T-helper 17 cell (primary cell): ENCODE measurements around the gene DGKE. TPM values are rescaled to one million over a fixed set of nuclear protein-coding genes. Genes with fewer than 3 reads are reported as not detected.

Experiments used
- ATAC-seq: fragments of 150-1000 bp; cut with Tn5 transposase; 2 replicates; pipeline ENCODE4 v1.10.0; 2021; ENCODE audit warnings: mild to moderate bottlenecking, moderate library complexity
- DNase-seq, 3 donors: peaks; one replicate each; pipeline versions ENCODE4 v3.0.0 to v3.0.0-alpha.2; 2020 to 2021
- H3K9me3 ChIP-seq: one replicate; pipeline ENCODE4 v1.7.0; 2013; ENCODE audit warnings: low read length, mild to moderate bottlenecking; ENCODE audit not compliant: control insufficient read depth, poor library complexity, severe bottlenecking
- H3K27ac Mint-ChIP-seq: one replicate; pipeline ENCODE4 v1.8.0; 2022; ENCODE audit warnings: mild to moderate bottlenecking, moderate library complexity, mixed read lengths
- H3K27me3 Mint-ChIP-seq: one replicate; pipeline ENCODE4 v1.8.0; 2022; ENCODE audit warnings: mixed read lengths
- H3K36me3 Mint-ChIP-seq: one replicate; pipeline ENCODE4 v1.8.0; 2022; ENCODE audit warnings: low read depth, mixed read lengths
- H3K4me1 Mint-ChIP-seq: one replicate; pipeline ENCODE4 v1.8.0; 2022; ENCODE audit warnings: mild to moderate bottlenecking, mixed read lengths
- H3K4me3 Mint-ChIP-seq: one replicate; pipeline ENCODE4 v1.8.0; 2022; ENCODE audit warnings: mild to moderate bottlenecking, moderate library complexity, mixed read lengths
- total RNA-seq, 4 donors: library from RNA in 2 of 4; stranded (reverse) in 2 of 4; gene quantifications; one replicate each; pipeline ENCODE4 v1.2.3 and lab custom pipeline; 2022 to 2026

Gene DGKE
- total RNA-seq, 2 donors from 2014 or later, result 29.1 to 38.2 TPM

GRCh38 chr17:56879280-56879679 is 45.3 kb downstream of the DGKE start:
- Mint-ChIP-seq H3K27me3 (no peaks in the 10 kb centered on the region), H3K36me3 (no peaks in the 10 kb centered on the region), H3K4me3 (no peak overlapping the region), H3K4me1 (no peaks in the 10 kb centered on the region), H3K27ac (no peak overlapping the region)
- no peak for ATAC-seq
- H3K9me3 ChIP-seq, result no peaks in the 10 kb centered on the region
- no peak for DNase-seq

GRCh38 chr17:56880133-56880532 is 46.2 kb downstream of the DGKE start:
- DNase-seq (no peak), ATAC-seq (no peak)
- Mint-ChIP-seq H3K27me3 (no peaks in the 10 kb centered on the region), H3K36me3 (no peaks in the 10 kb centered on the region), H3K4me1 (peaks cover 4% of the 10 kb centered on the region), H3K27ac (no peak overlapping the region), H3K4me3 (no peak overlapping the region)
- H3K9me3 ChIP-seq, result no peaks in the 10 kb centered on the region

GRCh38 chr17:56880571-56880970 is 46.6 kb downstream of the DGKE start:
- peaks cover 7% of the 10 kb centered on the region for H3K4me1 Mint-ChIP-seq
- no peaks in the 10 kb centered on the region for H3K27me3 Mint-ChIP-seq
- H3K4me3 Mint-ChIP-seq, result no peak overlapping the region
- no peaks in the 10 kb centered on the region for H3K36me3 Mint-ChIP-seq
- ATAC-seq (no peak), DNase-seq (no peak)
- H3K9me3 ChIP-seq, result no peaks in the 10 kb centered on the region
- no peak overlapping the region for H3K27ac Mint-ChIP-seq

GRCh38 chr17:56881685-56882295 is 47.8 kb downstream of the DGKE start:
- no peak for DNase-seq
- H3K27me3 Mint-ChIP-seq, result no peaks in the 10 kb centered on the region
- no peak for ATAC-seq
- peaks cover 9% of the 10 kb centered on the region for H3K4me1 Mint-ChIP-seq
- H3K36me3 Mint-ChIP-seq, result peaks cover 2% of the 10 kb centered on the region
- H3K27ac Mint-ChIP-seq, result no peak overlapping the region
- H3K9me3 ChIP-seq, result no peaks in the 10 kb centered on the region
- no peak overlapping the region for H3K4me3 Mint-ChIP-seq

GRCh38 chr17:56883616-56884015 is 49.7 kb downstream of the DGKE start:
- peaks cover 3% of the 10 kb centered on the region for H3K9me3 ChIP-seq
- ATAC-seq (no peak), DNase-seq (no peak)
- Mint-ChIP-seq H3K27me3 (no peaks in the 10 kb centered on the region), H3K36me3 (peaks cover 2% of the 10 kb centered on the region), H3K4me1 (peaks cover 9% of the 10 kb centered on the region), H3K27ac (no peak overlapping the region), H3K4me3 (no peak overlapping the region)

- Mint-ChIP-seq H3K36me3 (peaks cover 2% of the 10 kb centered on the region), H3K27me3 (no peaks in the 10 kb centered on the region), H3K27ac (no peak overlapping the region), H3K4me3 (no peak overlapping the region), H3K4me1 (peaks cover 9% of the 10 kb centered on the region)
- DNase-seq (no peak), ATAC-seq (no peak)
- H3K9me3 ChIP-seq, result peaks cover 3% of the 10 kb centered on the region
Observed at GRCh38 chr17:56884483-56885311, 50.7 kb downstream of the DGKE start.

GRCh38 chr17:56885312-56885657 is 51.3 kb downstream of the DGKE start:
- ATAC-seq, result no peak
- no peak overlapping the region for H3K27ac Mint-ChIP-seq
- peaks cover 9% of the 10 kb centered on the region for H3K4me1 Mint-ChIP-seq
- H3K27me3 Mint-ChIP-seq, result no peaks in the 10 kb centered on the region
- DNase-seq, result no peak
- no peak overlapping the region for H3K4me3 Mint-ChIP-seq
- peaks cover 2% of the 10 kb centered on the region for H3K36me3 Mint-ChIP-seq
- peaks cover 3% of the 10 kb centered on the region for H3K9me3 ChIP-seq

GRCh38 chr17:56886288-56886731 is 52.4 kb downstream of the DGKE start:
- Mint-ChIP-seq H3K27ac (peak overlapping the region; percentile 73), H3K27me3 (no peaks in the 10 kb centered on the region), H3K36me3 (peaks cover 2% of the 10 kb centered on the region), H3K4me1 (peaks cover 9% of the 10 kb centered on the region), H3K4me3 (peak overlapping the region; percentile 45)
- DNase-seq, result no peak
- H3K9me3 ChIP-seq, result peaks cover 3% of the 10 kb centered on the region
- no peak for ATAC-seq

GRCh38 chr17:56887105-56887504 is 53.2 kb downstream of the DGKE start:
- peaks cover 3% of the 10 kb centered on the region for H3K9me3 ChIP-seq
- Mint-ChIP-seq H3K27ac (no peak overlapping the region), H3K27me3 (no peaks in the 10 kb centered on the region), H3K36me3 (peaks cover 2% of the 10 kb centered on the region), H3K4me1 (peaks cover 9% of the 10 kb centered on the region), H3K4me3 (no peak overlapping the region)
- DNase-seq, result no peak
- no peak for ATAC-seq

- H3K27ac Mint-ChIP-seq, result no peak overlapping the region
- no peak for ATAC-seq
Observed at GRCh38 chr17:56887552-56888467, 53.9 kb downstream of the DGKE start.

GRCh38 chr17:56890390-56890789 is 56.4 kb downstream of the DGKE start:
- peaks cover 3% of the 10 kb centered on the region for H3K9me3 ChIP-seq
- H3K4me1 Mint-ChIP-seq, result peaks cover 14% of the 10 kb centered on the region
- no peak for ATAC-seq
- H3K36me3 Mint-ChIP-seq, result peaks cover 20% of the 10 kb centered on the region
- no peak overlapping the region for H3K27ac Mint-ChIP-seq
- DNase-seq, result no peak
- H3K4me3 Mint-ChIP-seq, result no peak overlapping the region
- no peaks in the 10 kb centered on the region for H3K27me3 Mint-ChIP-seq

More at GRCh38 chr17:56887552-56888467, 53.9 kb downstream of the DGKE start:
- no peak for DNase-seq
- Mint-ChIP-seq H3K36me3 (peaks cover 9% of the 10 kb centered on the region), H3K4me3 (no peak overlapping the region), H3K27me3 (no peaks in the 10 kb centered on the region), H3K4me1 (peaks cover 16% of the 10 kb centered on the region)
- H3K9me3 ChIP-seq, result peaks cover 3% of the 10 kb centered on the region

- ATAC-seq (no peak), DNase-seq (no peak)
- H3K36me3 Mint-ChIP-seq, result peaks cover 20% of the 10 kb centered on the region
- H3K27ac Mint-ChIP-seq, result no peak overlapping the region
- peaks cover 14% of the 10 kb centered on the region for H3K4me1 Mint-ChIP-seq
- no peaks in the 10 kb centered on the region for H3K27me3 Mint-ChIP-seq
- peaks cover 3% of the 10 kb centered on the region for H3K9me3 ChIP-seq
- no peak overlapping the region for H3K4me3 Mint-ChIP-seq
Observed at GRCh38 chr17:56890906-56891674, 57.1 kb downstream of the DGKE start.
